ENCODE measurements around the gene PPP1R12B.
"Not testable (repeated sequence)": the region's sequence is repeated elsewhere in the genome, so short reads cannot be mapped to it uniquely, and the experiment has no call there.

Gene PPP1R12B

GRCh38 chr1:202452508-202452907 lies 104.0 kb downstream of the PPP1R12B start:
- DNase-seq (ENCODE audit: low read depth): no peak

- not testable (repeated sequence) for DNase-seq (ENCODE audit: low read depth)
Measured at GRCh38 chr1:202456372-202457169, 108.1 kb downstream of the PPP1R12B start.

DNA sequence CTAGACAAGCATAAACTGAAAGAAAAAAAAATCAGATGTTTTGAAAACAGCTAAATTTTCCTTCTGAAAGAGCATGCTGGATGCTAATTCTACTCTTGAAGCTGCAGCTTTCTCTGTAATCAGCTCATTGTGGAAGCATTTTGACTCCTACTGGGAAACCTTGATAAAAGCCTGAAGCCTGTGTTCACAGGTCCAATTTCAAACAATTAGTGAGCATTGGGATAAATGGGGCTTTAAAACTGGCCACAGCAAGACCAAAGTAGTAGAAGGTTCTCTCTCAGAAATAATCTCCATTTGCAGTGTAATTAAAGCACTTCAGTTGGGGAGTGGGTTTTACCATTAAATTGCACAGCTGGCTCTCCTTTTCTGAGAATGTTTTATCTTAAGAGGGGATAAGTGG lies 110.2 kb downstream of the PPP1R12B start:
- not testable (repeated sequence) for DNase-seq (ENCODE audit: low read depth)

DNA sequence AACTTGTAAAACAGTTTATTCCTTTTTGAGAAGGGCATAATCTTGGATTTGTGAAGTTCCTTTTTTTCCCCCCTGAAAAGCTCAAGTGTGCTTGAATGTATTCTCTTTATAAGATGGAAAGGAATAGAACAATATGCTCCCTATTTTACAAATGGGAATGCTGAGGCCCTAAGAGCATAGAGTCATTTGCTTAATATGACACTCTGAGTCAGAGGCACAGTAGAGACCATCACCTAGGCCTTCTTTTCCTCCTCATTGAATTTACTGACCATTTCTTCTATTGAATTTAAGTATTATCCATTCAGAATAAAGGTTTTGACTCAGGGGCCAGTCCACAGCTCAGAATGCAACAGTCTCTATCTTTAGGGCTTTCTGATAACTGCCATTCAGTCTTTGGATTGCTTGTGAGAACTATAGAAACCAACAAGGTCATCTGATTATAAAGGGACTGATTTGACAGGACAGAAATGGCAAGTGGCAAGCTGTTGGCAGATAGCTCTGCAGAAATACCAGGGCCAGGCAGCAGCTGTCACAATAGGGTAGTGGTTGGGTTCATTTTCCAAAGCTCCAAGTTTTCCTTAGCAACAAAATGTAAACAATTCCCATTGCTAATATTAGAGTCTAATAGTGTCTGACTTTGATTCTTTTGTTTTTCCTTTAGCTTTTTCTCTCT lies 111.1 kb downstream of the PPP1R12B start:
- DNase-seq (ENCODE audit: low read depth): not testable (repeated sequence)

DNA sequence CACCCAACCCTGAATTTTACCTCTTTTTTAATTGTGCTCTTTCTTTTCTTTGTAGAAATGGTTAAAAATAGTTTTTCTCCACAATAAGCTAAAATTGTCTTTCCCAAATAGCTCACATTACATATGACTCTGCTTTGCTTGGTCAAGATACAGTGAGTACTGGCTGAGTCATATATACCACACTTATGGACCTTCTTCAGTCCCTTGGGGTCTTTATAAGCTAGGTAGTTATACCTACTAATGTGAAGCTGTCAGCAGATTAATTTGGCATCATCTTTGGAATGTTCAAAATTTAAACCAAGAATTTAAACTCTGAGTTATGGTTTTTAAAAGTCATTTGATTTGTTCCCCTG lies 111.6 kb downstream of the PPP1R12B start:
- not testable (repeated sequence) for DNase-seq (ENCODE audit: low read depth)

DNA sequence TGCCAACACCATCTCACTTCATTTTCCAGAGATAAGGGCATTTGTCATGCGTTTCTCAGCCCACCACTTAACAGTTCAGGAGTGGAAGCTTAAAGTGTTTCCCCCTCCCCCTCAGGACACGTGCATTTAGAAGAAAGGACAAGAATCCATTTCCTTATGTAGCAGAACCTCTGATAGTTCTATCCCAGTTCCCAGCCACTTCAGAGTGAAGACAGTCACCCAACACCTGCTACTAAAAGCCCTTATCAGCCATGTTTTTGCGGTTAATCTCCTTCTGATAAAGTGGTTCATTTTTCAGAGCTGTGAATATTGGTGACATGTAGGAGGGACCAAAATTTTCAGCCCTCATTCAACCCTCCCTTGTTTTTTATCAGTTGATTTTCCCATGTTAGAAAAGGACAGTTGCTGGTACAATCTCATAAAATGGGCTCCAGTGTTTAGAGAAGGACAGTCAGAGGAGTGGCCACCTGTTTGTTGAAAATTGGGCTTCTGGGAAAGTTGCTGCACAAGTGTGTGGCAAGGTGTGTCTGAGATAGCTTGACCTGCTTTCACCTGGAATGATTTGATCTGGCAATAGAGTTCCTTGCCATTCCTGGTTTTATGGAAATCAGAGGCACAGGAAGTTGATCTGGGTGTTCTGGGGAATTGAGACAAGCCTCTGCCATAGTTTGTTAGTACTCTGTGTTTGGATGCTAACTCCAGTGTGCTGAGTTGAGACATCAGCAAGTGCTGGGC lies 114.0 kb downstream of the PPP1R12B start:
- no peak for DNase-seq (ENCODE audit: low read depth)

DNA sequence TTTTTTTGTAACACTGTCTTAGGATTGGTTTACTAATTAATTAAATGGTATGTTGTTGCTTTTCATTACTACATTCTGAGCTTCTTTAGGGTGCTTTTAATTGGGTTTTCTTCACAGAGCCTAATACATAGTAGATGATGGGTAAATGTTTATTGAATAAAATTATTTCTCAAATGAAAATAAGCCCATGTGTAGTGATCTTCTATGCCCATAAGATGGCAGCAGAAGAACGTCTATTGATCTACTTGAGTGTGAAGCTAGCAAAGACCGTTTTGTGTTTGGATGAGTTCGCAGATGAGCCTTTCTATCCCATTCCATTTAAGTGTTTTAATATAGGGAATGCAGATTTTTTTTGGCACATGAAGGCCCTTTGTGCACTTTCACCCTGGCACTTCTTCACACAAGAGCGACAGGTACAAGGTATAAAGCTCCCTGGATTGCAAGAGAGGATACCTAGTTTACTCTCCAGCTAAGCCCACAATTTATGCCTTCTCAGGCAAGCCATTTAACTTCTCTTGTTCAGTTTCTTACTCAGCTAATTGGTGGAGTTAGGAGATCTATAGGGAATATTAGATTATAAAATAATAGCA lies 115.7 kb downstream of the PPP1R12B start:
- DNase-seq (ENCODE audit: low read depth): not testable (repeated sequence)

DNA sequence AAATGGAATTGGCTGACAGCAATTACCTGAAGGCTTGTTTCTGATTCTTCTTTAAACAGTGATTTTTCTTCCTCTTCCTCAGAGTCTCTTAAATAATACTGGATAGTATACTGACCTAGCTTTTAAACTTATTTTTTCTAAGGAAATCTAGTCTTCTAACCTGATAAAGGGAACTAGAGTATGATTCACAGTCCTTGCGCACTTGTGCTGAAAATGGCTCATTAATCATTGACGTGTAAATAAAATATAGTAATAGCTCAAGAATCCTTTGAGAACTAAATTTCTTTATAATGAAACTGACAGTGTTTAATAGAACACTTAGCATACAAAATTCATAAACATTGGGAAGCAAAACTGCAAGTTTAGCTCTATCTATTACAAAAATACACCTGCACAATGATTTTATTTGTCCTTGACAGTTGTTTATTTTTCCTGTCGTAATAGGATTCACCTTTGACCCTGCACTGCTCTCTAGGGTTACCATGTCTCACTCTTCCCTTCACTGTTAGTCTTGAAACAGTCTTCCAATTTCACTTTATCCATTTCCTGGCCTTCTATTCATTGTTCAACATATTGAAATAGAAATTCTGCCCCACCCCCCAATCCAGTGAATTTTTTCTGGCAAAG lies 117.3 kb downstream of the PPP1R12B start:
- not testable (repeated sequence) for DNase-seq (ENCODE audit: low read depth)

DNA sequence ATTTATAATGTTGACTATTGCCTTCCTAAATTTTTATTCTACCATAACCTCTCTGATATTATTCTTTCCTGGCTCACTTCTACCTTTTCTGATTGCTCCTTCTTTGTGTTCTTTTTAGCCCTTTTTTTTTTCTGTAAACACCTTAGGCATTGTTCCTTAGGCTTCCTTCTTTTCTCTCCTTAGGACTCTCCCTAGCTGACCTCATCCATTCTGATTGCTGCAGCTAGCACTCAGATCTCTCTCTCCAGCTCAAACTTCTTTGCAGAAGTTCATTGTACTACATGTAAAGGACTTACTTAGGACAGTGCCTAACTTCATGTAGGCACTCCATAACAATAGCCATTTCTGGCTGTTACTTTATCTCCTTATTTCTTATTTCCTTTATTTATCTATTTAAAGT lies 117.8 kb downstream of the PPP1R12B start:
- DNase-seq (ENCODE audit: low read depth): not testable (repeated sequence)

- DNase-seq (ENCODE audit: low read depth): not testable (repeated sequence)
Measured at GRCh38 chr1:202467381-202467780, 118.9 kb downstream of the PPP1R12B start.

DNA sequence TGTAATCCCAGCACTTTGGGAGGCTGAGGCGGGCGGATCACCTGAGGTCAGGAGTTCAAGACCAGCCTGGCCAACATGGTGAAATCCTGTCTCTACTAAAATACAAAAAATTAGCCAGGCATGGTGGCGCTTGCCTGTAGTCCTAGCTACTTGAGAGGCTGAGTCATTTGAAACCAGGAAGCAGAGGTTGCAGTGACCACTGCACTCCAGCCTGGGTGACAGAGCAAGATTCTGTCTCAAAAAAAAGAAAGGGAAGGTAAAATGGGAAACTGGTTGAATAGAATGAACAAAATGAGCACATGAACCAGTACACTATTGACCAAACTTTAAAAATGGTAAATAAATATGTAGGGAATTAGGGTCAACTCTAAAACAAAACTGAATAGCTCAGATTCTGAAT lies 120.2 kb downstream of the PPP1R12B start:
- not testable (repeated sequence) for DNase-seq (ENCODE audit: low read depth)

DNA sequence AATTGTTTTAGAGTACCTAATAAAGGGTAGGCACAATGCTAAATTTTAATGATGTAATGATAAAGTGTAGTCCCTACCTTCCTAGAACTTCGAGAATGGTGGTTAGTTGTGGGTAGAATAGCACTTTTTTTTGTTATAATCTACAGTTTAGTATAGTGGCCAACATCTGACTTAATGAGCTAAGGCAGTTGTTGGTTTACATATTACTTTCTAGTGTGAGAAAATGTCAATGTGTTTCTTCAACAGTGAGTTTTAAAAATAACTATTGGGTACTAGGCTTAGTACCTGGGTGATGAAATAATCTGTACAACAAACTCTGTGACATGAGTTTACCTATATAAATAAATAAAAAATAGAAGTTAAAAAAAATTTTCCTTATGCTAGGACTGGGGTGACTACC lies 120.6 kb downstream of the PPP1R12B start:
- DNase-seq (ENCODE audit: low read depth): not testable (repeated sequence)

- no peak for DNase-seq (ENCODE audit: low read depth)
Measured at GRCh38 chr1:202471246-202471645, 122.7 kb downstream of the PPP1R12B start.

DNA sequence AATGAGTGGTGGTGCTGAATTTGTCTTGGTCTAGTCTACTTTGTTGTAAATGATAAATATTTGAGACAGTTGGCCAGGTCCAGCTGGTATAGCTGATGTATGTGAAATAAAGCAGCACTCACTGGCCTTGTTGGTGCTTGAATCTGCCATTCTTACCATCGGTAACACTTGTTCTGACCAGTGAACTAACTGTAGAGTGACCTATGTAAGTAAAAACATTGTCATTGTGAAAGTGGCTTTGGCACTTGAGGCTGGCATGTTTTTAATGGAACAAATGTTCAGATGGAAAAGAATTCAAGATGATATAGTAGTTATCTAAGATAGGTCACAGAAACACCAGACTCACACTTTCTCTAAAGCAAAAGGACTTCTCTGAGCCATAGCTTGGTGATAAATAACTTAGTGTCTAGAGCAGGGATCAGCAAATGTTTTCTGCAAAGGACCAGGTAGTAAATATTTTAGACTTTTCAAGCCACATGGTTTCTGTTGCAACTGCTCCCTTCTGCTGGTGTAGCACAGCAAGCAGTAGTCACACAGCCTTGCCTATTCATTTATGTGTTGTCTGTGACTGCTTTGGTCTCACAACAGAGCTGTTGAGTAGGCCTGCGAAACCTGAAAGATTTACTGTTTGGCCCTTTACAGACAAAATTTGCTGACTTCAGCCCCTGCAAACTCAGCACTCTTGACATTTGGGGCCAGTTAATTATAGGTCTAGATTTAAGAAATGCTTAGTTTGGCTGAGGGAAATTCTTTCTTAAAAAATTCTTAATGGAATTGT lies 124.0 kb downstream of the PPP1R12B start:
- not testable (repeated sequence) for DNase-seq (ENCODE audit: low read depth)

DNA sequence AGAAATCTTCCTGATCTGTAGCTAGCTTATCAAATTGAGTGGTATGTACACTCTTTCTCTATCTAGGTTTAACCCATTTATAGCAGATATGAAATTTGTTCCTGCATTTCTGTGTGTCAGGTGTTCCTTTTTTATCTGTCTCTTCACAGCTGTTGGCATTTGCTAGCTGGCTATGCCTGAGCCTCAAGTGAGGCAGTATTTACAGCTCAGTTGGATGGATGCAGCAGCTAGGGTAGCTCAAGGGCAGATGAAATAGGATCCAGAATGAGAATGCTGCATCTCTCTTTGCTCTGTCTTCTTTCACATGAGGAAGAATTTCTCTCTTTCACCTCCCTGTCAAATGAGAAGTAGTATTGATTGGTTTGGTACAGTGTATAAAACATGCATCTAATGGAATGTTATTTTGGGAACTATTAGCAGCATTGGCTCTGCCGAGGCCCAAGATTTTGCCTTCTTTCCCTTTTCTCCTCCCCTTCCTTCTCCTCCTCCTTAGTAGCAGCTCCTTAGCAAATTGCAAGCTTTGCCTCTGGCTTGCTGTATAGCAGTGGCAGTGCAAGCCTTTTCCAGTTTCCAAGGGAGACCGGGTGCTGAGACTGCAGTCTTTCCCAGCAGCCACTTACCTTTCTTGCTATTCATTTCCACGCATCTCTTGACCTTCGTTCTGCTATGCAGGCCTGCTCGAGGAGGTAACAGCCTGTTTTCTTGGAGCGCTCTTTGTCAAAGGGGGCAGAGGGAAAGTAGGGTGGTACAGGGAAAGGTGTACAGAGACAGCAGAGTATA lies 125.0 kb downstream of the PPP1R12B start:
- DNase-seq (ENCODE audit: low read depth): not testable (repeated sequence)

GRCh38 chr1:202479661-202480060 lies 131.2 kb downstream of the PPP1R12B start:
- DNase-seq (ENCODE audit: low read depth): not testable (repeated sequence)

DNA sequence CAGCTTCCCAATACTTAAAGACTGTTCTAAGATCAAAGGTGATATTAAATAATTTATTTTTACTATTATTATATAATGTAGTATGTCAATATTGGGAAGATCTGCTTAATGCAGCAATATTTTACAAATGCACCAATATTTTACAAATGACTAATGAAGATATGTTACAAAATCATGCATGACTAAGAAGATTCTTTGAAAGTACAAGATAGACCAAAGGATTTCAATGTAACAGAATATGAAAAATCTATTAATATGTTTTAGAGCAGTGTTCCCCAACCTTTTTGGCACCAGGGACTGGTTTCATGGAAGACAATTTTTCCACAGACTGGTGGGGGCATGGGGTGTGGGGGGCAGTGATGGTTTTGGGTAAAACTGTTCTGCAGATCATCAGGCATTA lies 132.1 kb downstream of the PPP1R12B start:
- not testable (repeated sequence) for DNase-seq (ENCODE audit: low read depth)

- DNase-seq (ENCODE audit: low read depth): not testable (repeated sequence)
Measured at GRCh38 chr1:202483362-202483761, 134.9 kb downstream of the PPP1R12B start.

GRCh38 chr1:202484032-202484431 lies 135.5 kb downstream of the PPP1R12B start:
- not testable (repeated sequence) for DNase-seq (ENCODE audit: low read depth)

DNA sequence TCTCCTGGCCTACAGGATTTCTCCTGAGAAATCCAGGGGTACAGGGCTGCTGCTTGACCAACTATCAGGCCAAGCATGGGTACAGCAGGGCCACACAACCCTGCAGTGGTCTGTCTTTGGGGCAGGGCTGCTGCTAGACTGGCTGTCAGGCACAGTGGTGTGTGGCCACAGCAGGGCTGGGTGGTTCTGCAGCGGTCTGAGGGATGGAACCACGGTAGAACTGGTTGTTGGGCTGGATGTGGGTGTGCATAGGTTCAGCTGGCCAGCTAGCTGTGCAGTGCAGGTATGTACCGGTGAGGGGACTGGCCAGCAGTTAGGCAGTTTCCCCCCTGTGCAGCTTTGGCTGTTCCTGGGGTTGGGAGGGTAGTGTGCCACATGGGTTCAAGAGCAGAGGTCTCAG lies 136.3 kb downstream of the PPP1R12B start:
- not testable (repeated sequence) for DNase-seq (ENCODE audit: low read depth)

Data from activated T-cell treated with anti-CD3 and anti-CD28 coated beads for 1 hour (primary cell).